Measurements from ENCODE around the gene BBC3.
"Not testable (repeated sequence)": the region's sequence is repeated elsewhere in the genome, so short reads cannot be mapped to it uniquely, and the experiment has no call there.

The BBC3 gene

GRCh38 chr19:47258434-47258833 lies 27.4 kb upstream of the BBC3 start:
- no peak overlapping the region; the same call in 1 of the 2 replicates for H3K4me3 ChIP-seq (ENCODE audit: low read depth, low read length)
- no peak for TF ChIP-seq CTCF (IDR thresholded peaks at IDR 0.05; ENCODE audit: insufficient read depth, low read depth, low read length, missing control alignments)
- no peak for DNase-seq (ENCODE audit: low read depth)

- TF ChIP-seq CTCF (IDR thresholded peaks at IDR 0.05; ENCODE audit: insufficient read depth, low read depth, low read length, missing control alignments): no peak
- DNase-seq (ENCODE audit: low read depth): no peak
- peak overlapping the region; percentile 83 for H3K4me3 ChIP-seq (ENCODE audit: low read depth, low read length)
Measured at GRCh38 chr19:47257411-47258169, 26.6 kb upstream of the BBC3 start.

GRCh38 chr19:47256693-47257410 lies 25.9 kb upstream of the BBC3 start:
- H3K4me3 ChIP-seq (ENCODE audit: low read depth, low read length): peak overlapping the region; percentile 83
- TF ChIP-seq CTCF (IDR thresholded peaks at IDR 0.05; ENCODE audit: insufficient read depth, low read depth, low read length, missing control alignments): no peak
- DNase-seq (ENCODE audit: low read depth): peak; percentile 99

GRCh38 chr19:47255879-47256692 lies 25.1 kb upstream of the BBC3 start, which contains the start of gene CCDC9:
TSS of gene CCDC9 (plus strand) at chr19:47256525. CDS start at chr19:47258401, 1,876 bp downstream.
- peak; percentile 98 for DNase-seq (ENCODE audit: low read depth)
- peak within 1 kb of the TSS; percentile 83 for H3K4me3 ChIP-seq (ENCODE audit: low read depth, low read length)
- TF ChIP-seq CTCF (IDR thresholded peaks at IDR 0.05; ENCODE audit: insufficient read depth, low read depth, low read length, missing control alignments): no peak

- TF ChIP-seq CTCF (IDR thresholded peaks at IDR 0.05; ENCODE audit: insufficient read depth, low read depth, low read length, missing control alignments): no peak
- H3K4me3 ChIP-seq (ENCODE audit: low read depth, low read length): no peak overlapping the region
- no peak for DNase-seq (ENCODE audit: low read depth)
Measured at GRCh38 chr19:47253970-47254369, 23.0 kb upstream of the BBC3 start.

- DNase-seq (ENCODE audit: low read depth): no peak
- no peak overlapping the region for H3K4me3 ChIP-seq (ENCODE audit: low read depth, low read length)
- TF ChIP-seq CTCF (IDR thresholded peaks at IDR 0.05; ENCODE audit: insufficient read depth, low read depth, low read length, missing control alignments): no peak
Measured at GRCh38 chr19:47253467-47253881, 22.5 kb upstream of the BBC3 start.

- H3K4me3 ChIP-seq (ENCODE audit: low read depth, low read length): not testable (repeated sequence)
Measured at GRCh38 chr19:47253016-47253415, 22.0 kb upstream of the BBC3 start.

More at GRCh38 chr19:47253016-47253415, 22.0 kb upstream of the BBC3 start:
- not testable (repeated sequence) for DNase-seq (ENCODE audit: low read depth)
